DLD1 (cell line): ENCODE measurements around the gene DNAAF8.
"Not testable (repeated sequence)": the region's sequence is repeated elsewhere in the genome, so short reads cannot be mapped to it uniquely, and the experiment has no call there.

Experiments used
- in situ Hi-C: cut with HindIII; loops from 2 replicates; pipeline ENCODE4 v1.10.0; 2017; ENCODE audit warnings: low sequenced_read_pairs

DNAAF8 gene

GRCh38 chr16:4780235-4780634 is 45.9 kb downstream of the DNAAF8 start:
- in situ Hi-C loops: no loop called here

GRCh38 chr16:4783251-4783950 is 49.1 kb downstream of the DNAAF8 start:
- in situ Hi-C loops: no loop called here

GRCh38 chr16:4783951-4784336 is 49.6 kb downstream of the DNAAF8 start:
- in situ Hi-C loops: no loop called here

DNA sequence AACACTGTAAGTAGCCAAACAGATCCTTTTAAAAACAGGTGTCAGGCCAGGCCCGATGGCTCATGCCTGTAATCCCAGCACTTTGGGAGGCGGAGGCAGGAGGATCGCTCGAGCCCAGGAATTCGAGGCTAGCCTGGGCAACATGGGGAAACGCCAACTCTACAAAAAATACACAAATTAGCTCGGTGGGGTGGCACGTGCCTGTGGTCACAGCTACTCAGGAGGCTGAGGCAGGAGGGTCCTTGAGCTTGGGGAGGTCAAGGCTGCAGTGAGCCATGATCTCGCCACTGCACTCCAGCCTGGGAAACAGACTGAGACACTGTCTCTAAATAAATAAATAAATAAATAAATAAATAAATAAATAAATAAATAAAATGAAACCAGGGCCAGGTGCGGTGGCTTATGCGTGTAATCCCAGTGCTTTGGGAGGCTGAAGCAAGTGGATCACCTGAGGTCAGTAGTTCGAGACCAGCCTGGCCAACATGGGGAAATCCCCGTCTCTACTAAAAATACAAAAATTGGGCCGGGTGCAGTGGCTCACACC is 50.2 kb downstream of the DNAAF8 start:
- in situ Hi-C loops: not testable (repeated sequence)

- in situ Hi-C loops: no loop called here
These were observed 51.6 kb downstream of the DNAAF8 start for GRCh38 chr16:4785758-4786433.

- in situ Hi-C loops: no loop called here
These were observed 52.7 kb downstream of the DNAAF8 start for GRCh38 chr16:4787068-4787467.

DNA sequence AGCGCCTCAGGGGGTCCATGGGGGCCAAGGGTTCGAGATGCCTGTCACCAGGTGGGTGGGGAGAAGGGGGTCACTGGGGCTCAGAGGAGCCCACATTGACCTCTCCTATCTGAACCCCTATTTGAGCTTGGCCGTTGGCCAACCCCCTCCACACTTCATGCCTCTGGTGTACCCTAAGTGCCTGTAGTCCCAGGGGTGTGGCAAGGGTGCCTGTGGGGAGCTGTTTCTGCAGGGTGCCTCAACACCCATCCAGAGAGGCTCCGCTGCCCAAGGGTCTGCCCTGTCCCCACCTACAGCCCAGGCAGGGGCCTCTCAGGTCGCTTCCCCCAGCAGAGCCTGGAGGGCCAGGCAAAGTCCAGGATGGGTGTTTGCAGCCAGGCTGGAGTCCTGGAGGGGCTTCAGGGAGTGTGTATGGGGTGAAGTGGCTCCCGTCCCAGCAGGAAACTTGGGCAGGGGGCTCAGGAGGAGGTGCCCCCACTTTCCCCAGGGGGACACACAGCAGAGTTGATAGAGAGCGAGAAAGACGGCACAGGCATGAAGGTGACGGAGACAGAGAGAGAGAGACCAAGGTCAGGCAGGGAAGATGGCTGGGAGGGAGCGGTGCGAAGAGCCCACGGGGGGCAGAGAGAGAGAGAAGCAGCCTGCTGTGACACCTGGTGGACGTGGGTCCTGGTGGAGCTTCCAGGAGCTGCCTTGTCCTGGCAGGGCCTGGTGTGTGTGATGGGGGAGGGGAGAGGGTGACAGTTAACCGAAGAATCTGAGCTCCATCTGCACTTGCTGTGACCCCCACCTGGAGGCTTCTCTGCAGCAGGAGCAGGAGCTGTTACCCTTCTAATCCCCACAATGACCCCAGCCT is 53.5 kb downstream of the DNAAF8 start, which contains the start of gene SEPTIN12:
Gene SEPTIN12, minus strand, starts transcription at position 719 of the 856 bp plus-strand sequence. Its CDS starts 700 bp downstream, at position 19.
- in situ Hi-C loops: no loop called here

GRCh38 chr16:4788489-4788889 is 54.2 kb downstream of the DNAAF8 start:
- in situ Hi-C loops: no loop called here

DNA sequence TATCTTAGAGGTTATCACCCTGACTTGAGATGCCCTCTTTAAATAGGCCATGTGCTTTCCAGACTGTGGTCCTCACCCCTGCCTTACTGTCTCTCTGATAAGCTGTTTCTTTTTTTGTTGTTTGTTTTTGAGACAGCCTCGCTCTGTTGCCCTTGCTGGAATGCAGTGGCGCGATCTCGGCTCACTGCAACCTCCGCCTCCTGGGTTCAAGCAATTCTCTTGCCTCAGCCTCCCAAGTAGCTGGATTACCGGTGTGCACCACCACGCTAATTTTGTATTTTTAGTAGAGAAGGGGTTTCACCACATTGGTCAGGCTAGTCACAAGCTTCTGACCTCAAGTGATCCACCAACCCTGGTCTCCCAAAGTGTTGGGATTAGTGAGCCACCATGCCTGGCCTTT is 54.6 kb downstream of the DNAAF8 start:
- in situ Hi-C loops: no loop called here

GRCh38 chr16:4790261-4790660 is 55.9 kb downstream of the DNAAF8 start:
- in situ Hi-C loops: no loop called here

DNA sequence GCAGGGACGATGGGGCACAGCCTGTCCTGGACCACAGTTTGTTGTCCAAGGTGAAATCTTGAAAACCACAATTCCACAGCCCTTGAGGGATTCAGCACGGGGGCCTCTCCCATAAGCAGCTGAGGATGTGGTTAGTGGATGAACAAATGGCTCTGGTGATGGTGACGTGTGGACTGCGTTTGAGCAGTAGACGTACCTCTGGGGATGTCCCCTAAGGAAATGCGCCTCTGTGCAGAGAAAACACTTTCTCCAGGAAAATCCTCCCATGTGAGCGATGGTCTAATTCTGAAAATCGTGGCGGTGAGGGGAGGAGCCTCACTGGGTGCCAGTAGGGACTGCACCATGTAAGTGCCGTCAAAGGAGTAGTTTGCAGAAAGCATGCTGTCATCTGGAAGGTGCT is 56.5 kb downstream of the DNAAF8 start:
- in situ Hi-C loops: no loop called here

GRCh38 chr16:4792951-4793513 is 58.7 kb downstream of the DNAAF8 start:
- in situ Hi-C loops: no loop called here

DNA sequence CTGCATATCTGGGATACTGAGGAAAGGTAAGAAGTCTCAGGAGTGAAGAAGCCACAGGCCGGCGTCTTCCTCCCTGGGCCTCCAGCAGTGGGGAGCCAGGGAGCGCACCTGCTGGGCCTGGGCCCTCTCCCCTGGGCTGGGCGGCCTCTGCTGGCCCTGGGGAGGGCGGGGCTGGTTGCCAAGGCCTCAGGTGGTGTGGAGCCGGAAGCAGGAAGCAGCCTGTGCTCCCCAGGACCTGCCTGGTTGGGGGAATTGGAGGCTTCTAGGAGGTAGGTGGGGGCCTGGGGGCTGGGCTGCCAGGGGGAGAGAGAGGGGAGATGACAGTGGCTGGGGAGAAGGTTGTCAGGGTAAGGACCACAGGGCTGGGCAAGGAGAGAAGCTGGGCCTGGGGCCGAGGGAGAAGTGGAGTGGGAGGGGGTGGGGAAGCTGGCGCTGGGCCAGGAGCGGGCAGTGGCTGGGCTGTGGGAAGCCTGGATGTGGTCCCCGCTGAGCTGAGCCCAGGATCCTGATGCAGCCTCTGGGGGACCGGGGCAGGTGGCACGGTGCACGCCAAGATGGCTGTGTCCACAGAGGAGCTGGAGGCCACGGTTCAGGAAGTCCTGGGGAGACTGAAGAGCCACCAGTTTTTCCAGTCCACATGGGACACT is 61.0 kb downstream of the DNAAF8 start, which contains the start of gene SMIM22:
Gene SMIM22, plus strand, starts transcription at position 189 of the 647 bp plus-strand sequence. Its CDS starts 366 bp downstream, at position 555.
- in situ Hi-C loops: no loop called here

DNA sequence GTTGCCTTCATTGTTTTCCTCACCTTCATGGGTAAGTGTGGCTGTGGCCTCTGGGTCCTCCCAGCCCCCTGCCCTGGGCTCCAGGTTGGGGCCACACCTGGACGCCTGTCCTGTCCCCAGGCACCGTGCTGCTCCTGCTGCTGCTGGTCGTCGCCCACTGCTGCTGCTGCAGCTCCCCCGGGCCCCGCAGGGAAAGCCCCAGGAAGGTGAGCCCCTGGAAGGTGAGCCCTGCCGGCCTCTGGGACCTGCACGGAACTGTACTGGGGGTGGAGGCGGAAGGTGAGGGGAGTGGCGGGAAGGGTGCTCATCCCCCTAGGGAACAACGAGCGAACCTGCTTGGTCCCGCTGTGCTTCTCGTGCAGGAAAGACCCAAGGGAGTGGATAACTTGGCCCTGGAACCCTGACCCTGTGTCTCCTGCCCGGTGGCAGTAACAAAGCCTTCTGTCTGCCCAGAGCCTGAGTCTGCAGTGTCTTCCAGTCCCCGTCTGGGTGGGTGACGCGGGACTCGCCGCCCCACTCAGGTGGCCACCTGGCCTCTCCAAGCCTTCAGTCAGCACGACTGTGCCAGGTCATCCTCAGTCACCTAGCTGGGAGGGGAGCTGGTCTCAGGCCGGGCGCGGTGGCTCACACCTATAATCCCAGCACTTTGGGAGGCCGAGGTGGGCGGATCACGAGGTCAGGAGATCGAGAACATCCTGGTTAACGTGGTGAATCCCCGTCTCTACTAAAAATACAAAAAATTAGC is 61.7 kb downstream of the DNAAF8 start:
- in situ Hi-C loops: no loop called here

- in situ Hi-C loops: no loop called here
These were observed 62.9 kb downstream of the DNAAF8 start for GRCh38 chr16:4796982-4797804.

- in situ Hi-C loops: no loop called here
These were observed 63.5 kb downstream of the DNAAF8 start for GRCh38 chr16:4797805-4798252.

DNA sequence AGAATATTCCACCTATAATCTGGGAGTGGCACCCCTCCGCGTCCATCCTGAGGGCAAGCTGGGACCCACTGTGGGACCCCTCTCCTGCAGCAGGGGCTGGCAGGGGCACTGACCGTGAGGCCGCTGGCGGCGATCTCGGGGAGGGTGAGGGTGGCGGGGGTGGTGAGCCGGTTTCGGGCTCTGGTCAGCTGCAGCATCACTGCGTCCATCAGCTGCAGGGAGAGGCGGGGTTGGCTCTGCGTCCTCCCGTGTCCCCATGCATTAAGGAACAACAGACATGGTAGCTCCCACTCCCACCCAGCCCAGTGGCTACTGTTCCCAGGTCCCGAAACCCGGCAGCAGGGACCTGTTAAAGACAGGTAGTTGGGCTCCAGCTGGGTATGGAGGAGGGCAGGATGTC is 64.1 kb downstream of the DNAAF8 start:
- in situ Hi-C loops: no loop called here
